ENCODE measurements around the gene ZFC3H1. TPM values are rescaled to one million over a fixed set of nuclear protein-coding genes. Genes with fewer than 3 reads are reported as not detected.

ZFC3H1 gene
- total and polyA plus RNA-seq, 2 of the 8 experiments (the other 6 are each of a cell fraction or from before 2014, with no cell fraction given) = 20.0 to 32.4 TPM

DNA sequence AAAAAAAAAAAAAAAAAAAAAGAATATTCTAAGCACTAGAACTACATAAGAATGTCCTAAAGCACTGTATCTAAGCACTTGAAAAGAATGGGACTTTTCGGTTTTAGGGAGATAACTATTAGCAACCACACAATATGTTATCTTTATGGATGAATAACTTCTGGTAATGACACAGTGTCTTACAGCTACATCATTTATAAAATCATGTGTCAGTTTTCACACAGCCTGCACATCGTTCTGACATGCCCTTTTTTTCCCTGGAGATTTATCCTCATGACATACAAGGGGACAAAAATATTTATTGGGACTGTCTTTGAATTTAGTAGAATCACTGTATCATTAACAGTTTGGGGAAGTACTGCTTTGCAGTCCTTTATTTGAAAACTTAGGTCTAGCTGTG is 39.6 kb upstream of the ZFC3H1 start:
- Histone ChIP-seq H3K23ac (ENCODE audit: insufficient read length) (no peak overlapping the region), H3K36me3 (ENCODE audit: control insufficient read depth in 2 of 4, insufficient read depth in 4 of 4, low read length in 3 of 4) (peaks cover 0 to 11% (median 0%) of the 10 kb centered on the region in 4 experiments; a peak in 3 of 8 replicates), H4K8ac (ENCODE audit: extremely low read depth, insufficient read depth, low read length) (no peak overlapping the region), H3K4me2 (ENCODE audit: insufficient read depth in 1 of 2, low read depth in 2 of 2, low read length in 2 of 2) (no peak overlapping the region), H3K4ac (replicated peaks; ENCODE audit: insufficient read length, low read depth, low read length) (no peak overlapping the region), H3K4me3 (ENCODE audit: extremely low read depth in 1 of 4, insufficient read depth in 2 of 4, low read depth in 3 of 4, low read length in 4 of 4) (no peak overlapping the region), H2BK5ac (ENCODE audit: low read depth, low read length) (no peak overlapping the region), H2AFZ (ENCODE audit: low read length) (no peak overlapping the region), H3K27ac (ENCODE audit: low read depth, low read length) (no peak overlapping the region), H2AK5ac (ENCODE audit: low read depth, low read length) (no peak overlapping the region), H4K91ac (replicated peaks; ENCODE audit: insufficient read length, low read length) (no peak overlapping the region), H3K4me1 (replicated peaks in 1 of 4; ENCODE audit: control insufficient read depth in 3 of 4, insufficient read depth in 4 of 4, low read length in 3 of 4) (no peaks in the 10 kb centered on the region), H3K23me2 (ENCODE audit: low read depth, low read length) (no peaks in the 10 kb centered on the region), H2BK120ac (replicated peaks; ENCODE audit: low read depth, low read length) (no peak overlapping the region), H2BK20ac (ENCODE audit: low read length) (no peak overlapping the region), H3K14ac (ENCODE audit: insufficient read length) (no peak overlapping the region), H3K56ac (replicated peaks; ENCODE audit: insufficient read length, low read depth, low read length) (no peak overlapping the region), H3K79me1 (ENCODE audit: low read depth, low read length) (no peaks in the 10 kb centered on the region), H3K79me2 (ENCODE audit: control insufficient read depth in 1 of 2, insufficient read depth in 2 of 2, low read length in 2 of 2) (no peaks in the 10 kb centered on the region), H3K27me3 (replicated peaks in 1 of 4; ENCODE audit: control insufficient read depth in 3 of 4, extremely low read depth in 1 of 4, insufficient read depth in 3 of 4, low read length in 3 of 4) (no peaks in the 10 kb centered on the region), H3K9me3 (ENCODE audit: insufficient read depth in 2 of 2, low read depth in 1 of 2, low read length in 1 of 2) (no peaks in the 10 kb centered on the region), H2BK15ac (ENCODE audit: low read length) (no peak overlapping the region), H4K20me1 (replicated peaks in 1 of 2; ENCODE audit: control insufficient read depth in 1 of 2, insufficient read depth in 2 of 2, low read length in 2 of 2) (no peaks in the 10 kb centered on the region), H3K18ac (ENCODE audit: extremely low read depth, low read length) (no peak overlapping the region), H4K5ac (ENCODE audit: insufficient read length, low read depth, low read length) (no peak overlapping the region), H3K9ac (replicated peaks in 1 of 4; ENCODE audit: extremely low read depth in 1 of 4, low read depth in 3 of 4, low read length in 3 of 4) (no peak overlapping the region), H2BK12ac (ENCODE audit: low read depth, low read length) (no peak overlapping the region)
- WGBS, 2 experiments (ENCODE audit: extremely low coverage in 1 of 2, insufficient coverage in 1 of 2, insufficient read length in 1 of 2, insufficient replicate concordance in 2 of 2, low coverage in 1 of 2, low lambda C conversion rate in 2 of 2, missing lambda C conversion rate in 1 of 2) = 90% methylated on average over 2 of the region's 2 CpGs; no CpG with 5 or more reads in 1 of the 2 experiments
- no peak for FAIRE-seq
- DNase-seq (ENCODE audit: low read depth in 1 of 2, low spot score in 2 of 2) = no peak
- ChIA-PET POLR2A (ENCODE audit: partially characterized antibody) (interaction anchor here (0.8 to 1.2 kb wide), 2 partner anchors 18 to 39 kb away, joined by 3 to 4 read pairs; partner anchors contain the start of genes THAP2, TMEM19 and ZFC3H1), CTCF (ENCODE audit: partially characterized antibody) (no interaction called here)
- TF ChIP-seq PHF8 (conservative IDR thresholded peaks at IDR 0.05; ENCODE audit: low read depth, low read length) (no peak), KDM1A (IDR thresholded peaks at IDR 0.05; ENCODE audit: borderline replicate concordance, low read length) (no peak), MAFK (IDR thresholded peaks at IDR 0.05; ENCODE audit: low read depth, low read length) (no peak), POU5F1 (IDR thresholded peaks at IDR 0.05; ENCODE audit: low read depth, low read length) (no peak), CTBP2 (IDR thresholded peaks at IDR 0.05; ENCODE audit: borderline replicate concordance, insufficient read depth, insufficient read length, low read length) (no peak), ATF3 (IDR thresholded peaks at IDR 0.05; ENCODE audit: insufficient read depth, low read depth, low read length) (no peak), CBX5 (IDR thresholded peaks at IDR 0.05; ENCODE audit: low read depth, low read length) (no peak)

All from H1 (cell line).